Effector CD8-positive, alpha-beta T cell (primary cell): ENCODE data around the gene IFIT1B.
A peak's percentile ranks its signal among the peaks of the same experiment; 100 is the strongest.
"Not testable (repeated sequence)": the region's sequence is repeated elsewhere in the genome, so short reads cannot be mapped to it uniquely, and the experiment has no call there.

Experiments
- DNase-seq: peaks from one replicate; lab custom pipeline; 2025; lab: John Stamatoyannopoulos, UW

The IFIT1B gene

DNA sequence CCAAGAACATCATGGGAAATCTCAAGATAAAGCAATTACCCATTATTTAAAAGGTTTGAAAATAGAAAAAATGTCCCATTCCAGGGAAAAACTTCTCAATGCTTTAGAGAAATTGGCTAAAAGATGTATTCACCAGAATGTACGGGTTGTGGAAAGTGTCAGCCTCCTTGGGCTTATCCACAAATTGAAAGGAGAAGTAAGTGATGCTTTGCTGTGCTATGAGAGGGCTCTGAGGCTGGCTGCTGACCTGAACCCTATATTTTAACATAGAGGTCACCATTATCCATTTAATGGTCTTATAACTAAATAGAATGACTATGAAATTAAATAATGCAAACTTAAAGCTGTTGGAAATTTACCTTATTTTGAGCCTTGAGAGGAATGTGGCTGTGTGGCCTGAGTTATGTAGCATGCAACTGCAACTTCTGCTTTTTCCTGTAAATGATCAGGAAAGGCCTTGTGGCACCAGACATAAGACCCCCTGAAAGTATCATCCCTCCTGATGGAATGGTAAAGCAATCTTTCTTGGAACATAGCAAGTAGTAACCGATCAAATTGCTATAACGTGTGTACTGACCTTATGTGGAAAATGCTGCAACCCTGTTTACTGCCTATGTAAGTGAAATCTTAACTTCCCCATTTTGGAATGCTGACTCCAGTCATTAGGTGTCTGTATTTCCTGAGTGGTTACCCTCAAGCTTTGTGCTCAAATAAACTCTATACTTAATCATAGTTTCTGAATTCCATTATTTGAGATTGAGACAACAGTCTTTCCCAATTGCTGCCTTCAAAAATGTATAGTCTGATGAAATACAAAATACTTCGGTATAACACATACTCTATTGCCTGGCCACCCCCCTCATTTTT lies 6.9 kb downstream of the IFIT1B start:
- DNase-seq: no peak

GRCh38 chr10:89388806-89389205 lies 10.9 kb downstream of the IFIT1B start:
- DNase-seq: no peak

GRCh38 chr10:89389254-89389653 lies 11.4 kb downstream of the IFIT1B start:
- no peak for DNase-seq

GRCh38 chr10:89390476-89391225 lies 12.8 kb downstream of the IFIT1B start:
- DNase-seq: no peak

GRCh38 chr10:89391226-89391576 lies 13.3 kb downstream of the IFIT1B start:
- DNase-seq: not testable (repeated sequence)

DNA sequence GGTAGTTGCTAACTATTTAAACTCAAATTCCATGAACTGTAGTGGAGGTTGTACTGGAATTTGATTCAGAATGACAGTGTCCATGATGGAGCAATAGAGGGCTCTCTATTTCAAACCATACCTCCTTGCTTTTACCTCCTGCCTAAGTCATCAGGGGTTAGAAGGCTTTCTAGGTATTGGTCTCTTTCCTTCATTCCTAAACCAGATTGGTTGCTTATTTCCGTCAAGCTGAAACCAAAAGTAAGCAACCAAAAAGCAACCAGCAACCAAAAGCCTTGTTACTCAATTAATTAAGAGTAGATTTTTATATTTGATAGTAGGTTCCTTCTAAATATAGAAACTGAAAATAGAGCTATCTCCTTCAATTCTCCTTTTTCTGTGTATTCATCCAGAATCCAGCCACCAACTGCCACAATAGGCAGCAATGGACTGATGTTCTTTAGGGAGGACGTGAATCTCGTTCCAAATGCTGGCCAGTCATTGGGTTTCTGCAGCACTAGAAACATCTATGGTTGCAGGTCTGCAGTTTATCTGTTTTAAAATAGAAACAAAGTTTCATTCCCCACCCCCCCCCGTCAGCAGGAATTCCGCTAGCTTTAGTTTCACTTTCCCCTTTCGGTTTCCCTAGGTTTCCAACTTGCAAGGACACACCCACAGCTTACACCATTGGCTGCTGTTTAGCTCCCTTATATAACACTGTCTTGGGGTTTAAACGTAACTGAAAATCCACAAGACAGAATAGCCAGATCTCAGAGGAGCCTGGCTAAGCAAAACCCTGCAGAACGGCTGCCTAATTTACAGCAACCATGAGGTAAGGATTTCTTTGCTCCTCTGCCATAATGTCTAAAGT lies 14.3 kb downstream of the IFIT1B start, which contains the start of gene IFIT1:
Gene IFIT1 (plus strand): TSS at position 717 of the 850 bp plus-strand sequence. CDS start 90 bp downstream, at position 807.
- peak; percentile 18 for DNase-seq

DNA sequence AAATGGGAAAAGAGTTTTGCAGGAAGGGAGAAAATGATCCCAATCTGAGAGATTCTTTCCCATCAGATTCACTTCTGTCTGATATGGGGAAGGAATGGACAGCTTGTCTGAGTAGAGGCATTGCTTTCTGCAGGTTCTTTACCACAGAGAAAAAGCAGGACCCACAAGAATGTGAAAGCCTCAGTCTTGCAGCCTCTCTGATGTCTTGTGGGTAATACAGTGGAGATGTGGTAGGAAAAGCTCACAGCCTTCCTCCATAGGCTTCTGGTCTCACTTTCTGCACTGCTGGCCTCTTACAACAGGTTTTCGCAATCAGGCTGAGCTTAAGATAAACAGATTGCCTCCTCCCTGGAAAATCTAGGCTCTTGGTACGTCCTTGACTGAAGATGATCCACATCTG lies 15.1 kb downstream of the IFIT1B start:
- DNase-seq: no peak

DNA sequence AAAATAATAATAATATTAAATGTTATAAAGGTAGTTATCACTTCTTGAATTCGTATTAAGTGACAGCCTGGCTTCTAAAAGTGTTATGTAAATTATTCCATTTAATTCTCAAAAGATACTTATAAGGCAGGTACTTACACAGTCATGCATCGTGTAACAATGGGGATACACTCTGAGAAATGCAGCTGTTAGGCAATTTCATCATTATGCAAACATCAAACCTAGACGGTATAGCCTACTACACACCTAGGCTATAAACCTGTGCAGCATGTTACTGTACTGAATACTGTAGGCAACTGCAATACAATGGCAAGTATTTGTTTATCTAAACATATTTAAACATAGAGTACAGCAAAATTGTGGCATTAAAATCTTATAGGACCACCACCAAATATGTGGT lies 16.0 kb downstream of the IFIT1B start:
- DNase-seq: no peak

DNA sequence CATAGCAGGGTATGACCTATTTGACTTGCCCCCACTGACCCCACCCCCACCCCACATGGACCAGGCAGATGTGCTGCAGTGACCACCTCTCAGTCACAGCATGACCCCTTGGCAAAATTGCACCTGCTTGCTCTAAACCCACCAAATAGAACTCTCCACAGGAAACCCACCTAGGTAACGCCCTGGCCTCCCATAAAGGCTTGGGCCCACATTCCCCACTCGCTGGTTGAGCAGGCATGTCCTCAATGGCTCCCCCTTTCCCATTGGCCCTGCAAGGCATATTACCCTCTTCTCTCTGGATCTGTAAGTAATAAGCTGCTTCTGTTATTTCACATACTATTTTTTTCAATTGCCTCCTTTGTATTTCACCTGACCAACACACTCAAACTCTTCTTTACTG lies 17.3 kb downstream of the IFIT1B start:
- no peak for DNase-seq

DNA sequence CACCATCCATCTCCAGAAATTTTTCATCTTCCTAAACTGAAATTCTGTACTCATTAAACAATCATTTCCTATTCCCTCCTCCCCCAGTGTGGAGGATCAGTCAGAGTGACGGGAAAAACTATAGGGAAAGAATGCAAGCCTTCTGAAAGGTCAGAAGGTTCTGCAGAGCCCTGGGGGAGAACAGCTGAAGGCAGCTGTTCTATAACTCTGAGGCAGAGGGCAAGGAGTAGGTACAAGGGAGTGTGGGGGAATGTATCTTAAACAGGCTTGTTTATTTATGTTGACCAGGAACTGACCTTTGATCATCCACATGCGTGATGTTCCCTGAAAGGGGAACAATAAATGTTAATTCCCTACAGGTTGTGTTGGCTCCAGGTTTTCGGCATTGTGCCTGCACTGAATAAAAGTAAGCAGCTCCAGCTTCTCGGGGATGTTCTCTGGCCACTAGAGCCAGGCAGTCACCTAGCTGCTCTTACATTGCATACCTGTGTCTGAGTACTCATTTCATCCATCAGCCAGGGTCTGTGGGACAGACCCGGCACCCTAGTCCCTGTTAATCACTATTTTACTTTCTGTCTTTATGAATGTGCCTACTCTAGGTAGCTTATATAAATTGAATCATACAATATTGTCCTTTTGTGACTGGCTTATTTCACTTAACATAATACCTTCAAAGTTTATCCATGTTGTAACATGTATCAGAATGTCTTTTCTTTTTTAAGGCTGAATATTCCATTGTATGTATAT lies 20.3 kb downstream of the IFIT1B start:
- no peak for DNase-seq

DNA sequence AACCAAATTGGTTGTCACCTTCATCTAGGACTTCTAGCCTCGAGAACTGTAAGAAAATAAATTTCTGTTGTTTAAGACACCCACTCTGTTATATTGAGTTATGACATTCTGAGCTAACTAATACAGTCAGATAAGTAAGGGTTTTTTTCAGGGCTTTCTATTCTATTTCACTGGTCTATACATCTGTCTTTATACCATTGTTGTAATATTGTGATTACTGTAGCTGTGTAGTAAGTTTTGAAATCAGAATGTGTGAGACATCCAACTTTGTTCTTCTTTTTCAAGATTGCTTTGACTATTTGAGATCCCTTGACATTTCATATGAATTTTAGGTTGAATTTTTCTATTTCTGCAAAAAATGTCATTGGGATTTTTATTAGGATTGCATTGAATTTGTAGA lies 22.1 kb downstream of the IFIT1B start:
- DNase-seq: no peak

GRCh38 chr10:89403043-89403442 lies 25.2 kb downstream of the IFIT1B start:
- DNase-seq: no peak

- no peak for DNase-seq
Observed at GRCh38 chr10:89404104-89405047, 26.5 kb downstream of the IFIT1B start.

- not testable (repeated sequence) for DNase-seq
Observed at GRCh38 chr10:89406178-89406577, 28.3 kb downstream of the IFIT1B start.

GRCh38 chr10:89407792-89408191 lies 29.9 kb downstream of the IFIT1B start:
- not testable (repeated sequence) for DNase-seq

GRCh38 chr10:89409282-89409681 lies 31.4 kb downstream of the IFIT1B start:
- not testable (repeated sequence) for DNase-seq

DNA sequence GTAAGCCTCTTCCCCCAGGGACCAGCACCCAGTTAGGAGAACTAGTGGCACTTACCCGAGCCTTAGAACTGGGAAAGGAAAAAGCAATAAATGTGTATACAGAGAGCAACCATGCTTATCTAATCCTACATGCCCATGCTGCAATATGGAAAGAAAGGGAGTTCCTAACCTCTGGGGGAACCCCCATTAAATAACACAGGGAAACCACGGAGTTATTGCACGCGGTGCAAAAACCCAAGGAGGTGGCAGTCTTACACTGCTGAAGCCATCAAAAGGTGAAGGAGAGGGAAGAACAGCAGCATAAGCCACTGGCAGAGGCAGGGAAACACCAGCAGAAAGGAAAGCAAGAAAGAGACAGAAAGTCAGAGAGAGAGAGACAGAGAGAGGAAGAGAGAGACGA lies 32.7 kb downstream of the IFIT1B start:
- DNase-seq: not testable (repeated sequence)

DNA sequence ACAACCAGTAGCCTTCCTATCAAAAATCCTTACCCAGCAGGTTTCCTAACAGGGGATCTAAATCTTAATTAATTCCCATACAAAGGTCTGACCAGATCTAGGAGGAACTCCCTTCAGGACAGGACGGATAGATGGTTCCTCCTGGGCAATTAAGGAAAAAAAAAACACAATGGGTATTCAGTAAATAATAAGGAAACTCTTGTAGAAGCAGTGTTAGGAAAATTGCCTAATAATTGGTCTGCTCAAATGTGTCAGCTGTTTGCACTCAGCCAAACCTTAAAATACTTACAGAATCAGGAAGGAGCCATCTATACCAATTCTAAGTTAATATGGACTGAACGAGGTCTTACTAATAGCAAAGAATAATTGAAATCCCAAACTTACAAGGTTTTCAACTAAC lies 33.3 kb downstream of the IFIT1B start:
- not testable (repeated sequence) for DNase-seq

- DNase-seq: peak; percentile 4
Observed at GRCh38 chr10:89412276-89412675, 34.4 kb downstream of the IFIT1B start.

DNA sequence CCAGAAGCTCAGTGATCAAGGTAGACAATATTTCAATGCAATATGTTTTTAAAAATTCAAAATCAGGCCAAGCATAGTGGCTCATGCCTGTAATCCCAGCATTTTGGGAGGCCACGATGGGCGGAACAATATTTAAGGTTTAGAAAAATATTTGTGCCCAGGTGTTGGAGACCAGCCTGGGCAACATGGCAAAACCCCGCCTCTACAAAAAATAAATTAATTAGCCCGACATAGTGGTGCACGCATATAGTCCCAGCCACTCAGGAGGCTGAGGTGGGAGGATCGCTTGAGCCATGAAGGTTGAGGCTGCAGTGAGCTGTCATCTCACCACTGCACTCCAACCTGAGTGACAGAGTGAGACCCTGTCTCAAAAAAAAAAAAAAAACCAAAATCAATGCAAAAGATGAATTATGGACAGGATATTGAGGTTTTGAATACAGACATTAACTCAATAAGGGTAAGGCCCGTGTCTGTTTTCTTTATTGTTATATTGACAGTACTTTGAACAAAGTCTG lies 35.6 kb downstream of the IFIT1B start:
- DNase-seq: no peak
